ENCODE data around the gene CNOT1.

The CNOT1 gene

DNA sequence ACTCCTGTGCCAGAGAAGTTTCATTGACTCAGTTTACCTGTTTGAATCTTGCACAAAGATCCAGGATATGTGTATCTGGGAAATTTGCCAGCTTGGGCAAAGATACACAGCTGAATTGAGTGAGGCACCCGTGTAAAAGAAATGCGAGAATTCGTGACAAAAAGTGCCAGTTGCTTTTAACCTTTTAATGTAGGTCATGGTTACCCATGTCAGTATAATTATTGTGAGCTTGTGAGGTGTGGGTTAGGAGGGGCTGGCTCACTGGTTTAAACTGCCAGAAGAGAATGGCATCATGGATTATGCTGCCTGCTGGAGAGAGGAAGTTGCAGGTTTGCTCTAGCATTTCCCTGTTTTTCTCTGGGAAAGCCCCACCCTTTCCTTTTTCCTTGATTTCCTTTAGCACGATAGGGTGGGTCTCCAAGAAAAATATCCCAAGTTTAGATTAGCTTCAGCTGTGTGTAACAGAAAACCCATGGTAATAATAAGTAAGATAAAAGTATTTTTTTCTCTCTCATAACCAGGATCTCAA, 154.5 kb downstream of the CNOT1 start:
- H3K27me3 Mint-ChIP-seq: peaks cover 28% of the 10 kb centered on the region

DNA sequence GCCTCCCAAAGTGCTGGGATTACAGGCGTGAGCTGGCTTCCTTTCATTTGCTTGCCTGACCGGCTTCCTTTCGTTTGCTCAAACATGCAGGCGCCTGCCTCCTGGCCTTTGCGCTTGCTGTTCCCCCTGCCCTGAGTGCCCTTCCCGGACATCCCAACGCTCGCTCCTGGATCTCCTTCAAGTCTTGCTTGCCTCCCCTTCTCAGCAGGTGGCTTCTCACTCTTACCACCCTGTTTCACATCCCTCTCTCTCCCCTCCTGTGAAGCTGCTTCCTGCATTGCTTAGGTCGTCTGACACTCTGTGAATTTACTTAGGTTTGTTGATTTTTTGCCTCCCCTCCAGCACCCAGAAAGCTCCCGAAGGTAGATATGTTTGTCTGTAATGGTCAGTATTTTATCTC, 155.3 kb downstream of the CNOT1 start:
- intact Hi-C loops (cut with micrococcal nuclease): no loop called here
- peaks cover 30% of the 10 kb centered on the region for H3K27me3 Mint-ChIP-seq
- H3K9me3 Mint-ChIP-seq: no peaks in the 10 kb centered on the region
- no peaks in the 10 kb centered on the region for H3K4me1 Mint-ChIP-seq (ENCODE audit: low read depth)
- H3K4me3 Mint-ChIP-seq: no peak overlapping the region
- H3K36me3 Mint-ChIP-seq (ENCODE audit: low read depth): no peaks in the 10 kb centered on the region
- no peak overlapping the region for H3K27ac Mint-ChIP-seq

More for the DNA sequence above, 154.5 kb downstream of the CNOT1 start:
- H3K36me3 Mint-ChIP-seq (ENCODE audit: low read depth): no peaks in the 10 kb centered on the region
- H3K4me1 Mint-ChIP-seq (ENCODE audit: low read depth): no peaks in the 10 kb centered on the region
- intact Hi-C loops (cut with micrococcal nuclease): no loop called here
- no peak overlapping the region for H3K4me3 Mint-ChIP-seq
- H3K9me3 Mint-ChIP-seq: no peaks in the 10 kb centered on the region
- no peak overlapping the region for H3K27ac Mint-ChIP-seq

DNA sequence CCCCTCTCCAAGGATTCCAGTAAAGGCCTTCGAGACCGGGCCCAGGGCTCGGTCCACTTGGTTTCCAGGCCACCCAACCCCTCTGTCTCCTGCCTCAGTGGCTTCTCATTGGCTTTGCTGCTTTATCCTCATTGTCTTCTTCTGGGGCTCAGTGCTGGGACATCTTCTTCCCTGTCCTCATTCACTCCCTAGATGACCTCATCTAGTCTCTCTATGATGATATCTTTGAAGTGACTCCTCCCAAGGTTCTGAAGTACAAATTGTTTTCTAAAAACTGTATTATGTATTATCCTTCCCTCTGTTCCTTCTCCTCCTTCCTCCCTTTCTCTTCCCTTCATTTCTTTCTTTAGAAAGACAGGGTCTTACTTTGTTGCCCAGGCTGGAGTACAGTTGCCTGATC, 156.8 kb downstream of the CNOT1 start:
- intact Hi-C loops (cut with micrococcal nuclease): no loop called here
- Mint-ChIP-seq H3K27me3 (peaks cover 43% of the 10 kb centered on the region), H3K4me1 (ENCODE audit: low read depth) (no peaks in the 10 kb centered on the region), H3K4me3 (no peak overlapping the region), H3K27ac (no peak overlapping the region), H3K9me3 (no peaks in the 10 kb centered on the region), H3K36me3 (ENCODE audit: low read depth) (no peaks in the 10 kb centered on the region)

DNA sequence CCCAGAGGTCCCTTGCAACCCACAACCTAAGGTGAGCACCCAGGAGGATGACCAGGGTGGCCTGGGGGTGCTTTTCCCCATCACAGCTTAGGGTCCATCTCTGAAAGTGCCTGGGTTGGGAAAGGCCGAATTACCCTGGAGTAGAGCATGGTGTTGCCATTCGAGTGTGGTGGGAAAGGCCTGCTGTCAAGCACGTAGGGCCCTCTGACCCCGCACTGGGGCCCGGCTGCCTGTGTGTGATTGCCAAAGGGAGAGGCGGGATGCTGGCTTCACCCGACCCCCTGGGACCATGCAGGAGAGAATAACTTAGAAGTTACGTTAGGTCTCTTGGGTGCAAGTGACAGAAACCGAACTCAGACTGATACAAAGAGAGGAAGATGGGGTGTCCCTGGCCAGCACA, 157.4 kb downstream of the CNOT1 start:
- Mint-ChIP-seq H3K4me1 (ENCODE audit: low read depth) (no peaks in the 10 kb centered on the region), H3K27me3 (peaks cover 48% of the 10 kb centered on the region), H3K36me3 (ENCODE audit: low read depth) (no peaks in the 10 kb centered on the region), H3K4me3 (no peak overlapping the region), H3K9me3 (no peaks in the 10 kb centered on the region), H3K27ac (no peak overlapping the region)
- intact Hi-C loops (cut with micrococcal nuclease): no loop called here

DNA sequence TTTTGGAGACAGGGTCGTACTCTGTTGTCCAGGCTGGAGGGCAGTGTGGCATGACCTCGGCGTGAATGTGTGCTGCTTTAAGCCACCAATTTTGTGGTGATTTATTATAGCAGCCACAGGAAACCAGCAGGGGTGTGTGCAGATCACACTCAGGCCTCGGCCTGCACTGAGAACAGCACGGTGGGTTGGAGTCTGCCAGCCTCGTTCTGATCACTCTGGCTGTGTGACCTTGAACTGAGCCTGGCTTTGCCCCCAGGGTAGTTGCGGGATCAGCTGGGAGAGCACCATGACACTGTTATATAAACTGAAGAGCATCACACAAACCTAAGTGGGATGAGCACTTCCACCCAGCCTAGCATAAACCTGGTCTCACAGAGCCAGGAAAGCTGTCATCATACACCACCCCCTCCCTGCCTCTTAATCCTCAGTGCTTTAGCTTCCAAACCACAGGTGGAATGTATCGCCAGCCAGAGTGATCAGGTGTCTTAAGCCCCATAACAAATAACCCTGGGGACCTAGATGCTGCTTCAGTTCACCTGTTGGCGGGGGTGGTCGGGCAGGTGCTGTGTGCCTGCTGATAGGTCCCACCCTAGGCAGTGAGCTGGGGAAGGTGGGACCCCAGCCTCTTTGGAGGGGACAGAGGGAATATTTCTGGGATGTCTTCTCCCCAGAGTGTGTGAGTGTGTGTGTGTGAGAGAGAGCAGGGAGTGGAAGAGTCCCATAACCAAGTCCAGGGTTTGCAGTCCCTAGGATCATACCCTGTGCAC, 158.2 kb downstream of the CNOT1 start:
- Mint-ChIP-seq H3K4me3 (no peak overlapping the region), H3K27me3 (peaks cover 57% of the 10 kb centered on the region), H3K36me3 (ENCODE audit: low read depth) (no peaks in the 10 kb centered on the region), H3K4me1 (ENCODE audit: low read depth) (no peaks in the 10 kb centered on the region), H3K9me3 (no peaks in the 10 kb centered on the region), H3K27ac (no peak overlapping the region)
- intact Hi-C loops (cut with micrococcal nuclease): no loop called here
